Stomach (tissue), 9 donors: ENCODE measurements around the gene MED22. TPM values are rescaled to one million over a fixed set of nuclear protein-coding genes. Genes with fewer than 3 reads are reported as not detected.
A peak's percentile ranks its signal among the peaks of the same experiment; 100 is the strongest.

Experiments
- DNase-seq, 2 donors: peaks; one replicate each; pipeline versions ENCODE4 v3.0.0 to v3.0.0-alpha.2; 2013 to 2019
- H3K27ac ChIP-seq, 5 donors: fragments of 200-600 bp in 4 of 5; sonication (generic) in 4 of 5; one replicate each; pipeline ENCODE4 v1.5.1; 2013 to 2019; ENCODE audit warnings: mild to moderate bottlenecking in 1 of 5, moderate library complexity in 1 of 5
- H3K27me3 ChIP-seq, 3 donors: fragments of 200-600 bp; sonication (generic); one replicate each; pipeline ENCODE4 v1.5.1; 2017 to 2019; ENCODE audit warnings: mixed run types in 1 of 3
- H3K36me3 ChIP-seq, 4 donors: fragments of 200-600 bp; sonication (generic); 1 replicate in 3 of 4; 2 replicates in 1 of 4; pipeline ENCODE4 v1.5.1; 2016 to 2019
- H3K4me1 ChIP-seq, 4 donors: fragments of 200-600 bp; sonication (generic); one replicate each; pipeline ENCODE4 v1.5.1; 2016 to 2019
- H3K4me3 ChIP-seq, 4 donors: fragments of 200-600 bp; sonication (generic) in 3 of 4; one replicate each; pipeline ENCODE4 v1.5.1; 2016 to 2019; ENCODE audit warnings: mild to moderate bottlenecking in 1 of 4
- H3K9me3 ChIP-seq, 4 donors: fragments of 200-600 bp; sonication (generic); one replicate each; pipeline ENCODE4 v1.5.1; 2016 to 2019
- CTCF ChIP-seq, 7 experiments: fragments of 450-650 bp in 4 of 7; fragments of 200-600 bp in 3 of 7; sonication (generic) in 3 of 7; IDR thresholded peaks; one replicate each; pipeline ENCODE4 v1.5.1; 2016 to 2019; ENCODE audit warnings: antibody characterized with exemption in 7 of 7, control low read depth in 2 of 7, mild to moderate bottlenecking in 1 of 7
- EP300 ChIP-seq: sonication (generic); formaldehyde crosslinking; IDR thresholded peaks from one replicate; pipeline ENCODE4 v1.6.1; 2017; ENCODE audit warnings: antibody characterized with exemption
- POLR2A ChIP-seq, 4 donors: fragments of 450-650 bp; IDR thresholded peaks; one replicate each; pipeline ENCODE4 v1.6.1; 2016; ENCODE audit warnings: antibody characterized with exemption in 4 of 4, control low read depth in 2 of 4, mild to moderate bottlenecking in 1 of 4, moderate library complexity in 1 of 4
- POLR2AphosphoS5 ChIP-seq, 3 donors: sonication (generic); formaldehyde crosslinking; IDR thresholded peaks; one replicate each; pipeline ENCODE4 v1.6.1; 2016; ENCODE audit warnings: antibody characterized with exemption in 3 of 3
- WGBS, 5 donors: extraction: QIAGEN DNeasy Blood & Tissue Kit in 3 of 5; methylation state at CpG; one replicate each; pipeline versions ENCODE4 v1.1.5 to v1.1.7; 2013 to 2018; 5-methylcytosine and 5-hydroxymethylcytosine counted together
- intact Hi-C: fragments of 100-400 bp; cut with DNase I; formaldehyde crosslinking; loops from one replicate; pipeline ENCODE4 v1.15.1; 2023; ENCODE audit warnings: low total_unique reads
- polyA plus RNA-seq, 3 donors: library from polyadenylated mRNA; stranded (reverse); fragments of 200-250 nt; gene quantifications; one replicate each; pipeline ENCODE4 v1.2.3, GENCODE V29; 2013
- total RNA-seq, 5 donors: library from RNA; depleted of rRNA; stranded (reverse); fragments of >200 nt; gene quantifications; one replicate each; pipeline versions ENCODE4 v1.1.0 to v1.2.3, GENCODE V29; 2014 to 2016
- donor health status: healthy with polysubstance abuse.
- donor health status: Bipolar disorder and iron deficiency.
- donor health status: healthy.

Gene MED22
- total and polyA plus RNA-seq, 8 donors: 4.7 to 27.7 (median 20.0) TPM

- H3K27ac ChIP-seq: no peak overlapping the region
- TF ChIP-seq POLR2AphosphoS5 (IDR thresholded peaks at IDR 0.05) (no peak), CTCF (IDR thresholded peaks at IDR 0.05) (no peak), POLR2A (IDR thresholded peaks at IDR 0.05) (no peak), EP300 (no peak)
- peaks cover 42 to 59% (median 56%) of the 10 kb centered on the region in 4 donors for H3K36me3 ChIP-seq
- no peak overlapping the region for H3K4me3 ChIP-seq
- peaks cover 33 to 57% (median 52%) of the 10 kb centered on the region in 4 donors for H3K4me1 ChIP-seq
- WGBS, 5 donors: 49 to 69% (median 66%) methylated on average over 8 of the region's 8 CpGs
- intact Hi-C loops: no loop called here
- DNase-seq: no peak
- no peaks in the 10 kb centered on the region for H3K9me3 ChIP-seq
- no peaks in the 10 kb centered on the region for H3K27me3 ChIP-seq
Observed at GRCh38 chr9:133352635-133353340, 4.9 kb upstream of the MED22 start.

- no peak for DNase-seq
- Histone ChIP-seq H3K27me3 (no peaks in the 10 kb centered on the region), H3K9me3 (no peaks in the 10 kb centered on the region), H3K4me1 (peaks cover 28 to 53% (median 49%) of the 10 kb centered on the region in 4 donors), H3K36me3 (peaks cover 42 to 59% (median 56%) of the 10 kb centered on the region in 4 donors), H3K27ac (no peak overlapping the region), H3K4me3 (no peak overlapping the region)
- WGBS, 5 donors: 67 to 86% (median 77%) methylated on average over 14 of the region's 14 CpGs
- intact Hi-C loops: no loop called here
- TF ChIP-seq POLR2AphosphoS5 (IDR thresholded peaks at IDR 0.05): no peak
- peak in 4 of 7 experiments; percentile 9 to 25 (median 12) for TF ChIP-seq CTCF (IDR thresholded peaks at IDR 0.05)
- no peak for TF ChIP-seq POLR2A (IDR thresholded peaks at IDR 0.05)
- no peak for TF ChIP-seq EP300
Observed at GRCh38 chr9:133351908-133352634, 4.1 kb upstream of the MED22 start.

- intact Hi-C loops: no loop called here
- DNase-seq: no peak
- WGBS, 5 donors: 92 to 99% (median 95%) methylated on average over 3 of the region's 3 CpGs
- H3K27me3 ChIP-seq: no peaks in the 10 kb centered on the region
- H3K4me3 ChIP-seq: no peak overlapping the region
- H3K4me1 ChIP-seq: peaks cover 31 to 54% (median 49%) of the 10 kb centered on the region in 4 donors
- TF ChIP-seq POLR2A (IDR thresholded peaks at IDR 0.05) (no peak), EP300 (no peak), CTCF (IDR thresholded peaks at IDR 0.05) (no peak), POLR2AphosphoS5 (IDR thresholded peaks at IDR 0.05) (no peak)
- no peak overlapping the region for H3K27ac ChIP-seq
- H3K9me3 ChIP-seq: no peaks in the 10 kb centered on the region
- H3K36me3 ChIP-seq: peaks cover 42 to 59% (median 56%) of the 10 kb centered on the region in 4 donors
Observed at GRCh38 chr9:133351526-133351907, 3.6 kb upstream of the MED22 start.

GRCh38 chr9:133349965-133350616 lies 2.2 kb upstream of the MED22 start:
- Histone ChIP-seq H3K4me1 (peaks cover 30 to 55% (median 51%) of the 10 kb centered on the region in 4 donors), H3K27ac (peak overlapping the region in 1 of 5 donors; percentile 91), H3K9me3 (no peaks in the 10 kb centered on the region), H3K27me3 (no peaks in the 10 kb centered on the region), H3K36me3 (peaks cover 49 to 68% (median 64%) of the 10 kb centered on the region in 4 donors), H3K4me3 (peak overlapping the region in 2 of 4 donors; percentile 87 to 90)
- intact Hi-C loops: no loop called here
- WGBS, 5 donors: 74 to 84% (median 80%) methylated on average over 15 of the region's 15 CpGs
- DNase-seq: no peak
- TF ChIP-seq EP300: no peak
- TF ChIP-seq POLR2A (IDR thresholded peaks at IDR 0.05): no peak
- no peak for TF ChIP-seq CTCF (IDR thresholded peaks at IDR 0.05)
- TF ChIP-seq POLR2AphosphoS5 (IDR thresholded peaks at IDR 0.05): no peak
